ACHN (cell line): Measurements from ENCODE around the gene USP36.

Experiments
- DNase-seq: peaks from one replicate; pipeline ENCODE4 v3.0.0-alpha.2; 2015
- in situ Hi-C: cut with HindIII; loops from 2 replicates; pipeline ENCODE4 v1.10.0; 2017; ENCODE audit warnings: low sequenced_read_pairs, low pct_ligation_motif_present, low pct_unique_long_range_greater_than_20kb

Gene USP36

GRCh38 chr17:78822552-78822951 lies 18.1 kb downstream of the USP36 start:
- in situ Hi-C loops: no loop called here
- DNase-seq: no peak

DNA sequence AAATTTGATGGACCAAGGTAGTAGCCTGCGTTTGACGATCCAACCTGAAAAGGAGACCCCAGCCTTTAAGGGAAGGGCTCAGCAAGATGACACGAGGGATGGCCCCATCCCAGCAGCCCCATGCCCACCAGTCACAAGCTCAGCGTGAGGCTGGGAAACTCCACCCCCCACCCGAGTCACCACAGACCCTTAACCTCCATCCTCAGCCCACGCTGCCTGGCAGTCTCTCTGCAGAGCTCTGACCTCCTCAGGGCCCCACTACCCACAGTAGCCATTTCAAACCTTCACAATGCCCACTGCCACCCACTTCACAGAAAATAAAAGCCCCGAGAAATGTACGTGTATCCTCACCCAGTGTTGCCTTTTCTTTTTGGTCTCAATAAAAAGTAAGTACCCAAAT lies 18.7 kb downstream of the USP36 start:
- in situ Hi-C loops: no loop called here
- no peak for DNase-seq

GRCh38 chr17:78820841-78821240 lies 19.8 kb downstream of the USP36 start:
- in situ Hi-C loops: no loop called here
- DNase-seq: no peak

GRCh38 chr17:78819806-78820792 lies 20.5 kb downstream of the USP36 start:
- in situ Hi-C loops: no loop called here
- no peak for DNase-seq

DNA sequence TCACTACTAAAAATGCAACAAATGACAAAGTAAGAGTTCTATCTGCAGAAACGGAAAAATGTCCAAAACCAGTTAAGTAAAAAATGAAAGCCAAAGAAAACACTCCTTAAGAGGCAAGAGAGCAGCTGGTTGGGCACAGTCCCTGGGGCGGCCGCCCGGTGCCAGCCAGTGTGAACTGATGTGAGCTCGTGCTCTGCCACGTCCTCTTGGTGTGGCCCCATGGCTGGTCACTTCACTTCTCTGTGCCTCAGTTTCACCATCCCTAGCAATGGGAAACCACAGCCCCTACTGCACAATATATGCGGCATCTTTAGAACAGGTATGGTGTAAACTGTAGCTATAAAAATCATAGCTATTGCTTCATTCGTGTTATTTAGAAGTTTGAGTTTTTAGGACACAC lies 21.2 kb downstream of the USP36 start:
- in situ Hi-C loops: no loop called here
- DNase-seq: no peak

DNA sequence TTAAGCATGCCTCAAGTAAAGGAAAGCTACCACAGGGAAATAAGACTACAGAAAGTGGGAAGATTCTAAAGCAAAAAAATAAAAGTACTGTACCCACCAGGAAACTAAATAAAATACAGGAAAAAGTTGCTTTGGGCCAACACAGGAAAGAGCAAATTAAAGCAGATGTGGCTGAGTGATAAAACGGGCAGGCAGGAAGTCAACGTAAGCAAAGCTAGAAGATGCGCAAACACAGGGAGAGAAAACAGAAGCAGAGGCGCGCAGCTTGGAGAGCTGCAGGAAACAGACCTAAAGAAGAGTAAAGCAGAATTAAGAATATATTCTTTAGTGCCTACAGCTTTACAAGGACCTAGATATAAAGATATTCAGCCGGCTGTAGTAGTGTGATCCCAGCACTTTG lies 21.7 kb downstream of the USP36 start:
- no peak for DNase-seq
- in situ Hi-C loops: no loop called here

DNA sequence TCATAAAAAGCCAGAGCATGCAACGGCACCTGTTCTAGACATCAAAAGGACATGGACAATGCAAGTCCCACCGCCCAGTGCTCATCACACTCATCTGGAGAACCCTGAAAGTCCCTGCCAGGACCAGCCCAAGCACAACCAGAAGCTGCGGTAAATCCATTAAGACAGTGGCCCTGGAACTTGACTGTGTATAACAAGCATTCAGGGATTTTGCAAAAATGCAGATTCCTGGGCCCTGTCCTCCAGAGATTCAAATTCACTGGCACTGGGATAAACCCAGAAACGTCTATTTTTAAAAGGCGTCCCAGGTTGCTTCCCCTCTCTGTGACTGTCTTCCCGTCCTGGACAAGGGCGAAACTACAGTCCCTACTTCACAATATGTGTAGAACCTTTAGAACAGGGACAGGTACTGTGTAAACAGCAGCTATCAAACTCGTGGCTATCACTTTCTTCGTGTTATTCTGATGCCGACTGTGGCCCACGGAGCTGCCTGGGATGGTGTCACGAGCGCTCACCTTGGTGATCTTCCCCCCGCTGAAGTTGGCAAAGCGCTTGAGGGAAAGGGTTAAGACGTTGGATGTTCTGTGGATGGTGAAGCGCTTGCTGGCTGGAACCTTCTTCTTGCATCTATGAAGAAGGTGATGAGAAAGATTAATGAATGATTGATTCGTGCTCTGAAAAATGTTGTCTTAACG lies 22.3 kb downstream of the USP36 start:
- DNase-seq: no peak
- in situ Hi-C loops: no loop called here

DNA sequence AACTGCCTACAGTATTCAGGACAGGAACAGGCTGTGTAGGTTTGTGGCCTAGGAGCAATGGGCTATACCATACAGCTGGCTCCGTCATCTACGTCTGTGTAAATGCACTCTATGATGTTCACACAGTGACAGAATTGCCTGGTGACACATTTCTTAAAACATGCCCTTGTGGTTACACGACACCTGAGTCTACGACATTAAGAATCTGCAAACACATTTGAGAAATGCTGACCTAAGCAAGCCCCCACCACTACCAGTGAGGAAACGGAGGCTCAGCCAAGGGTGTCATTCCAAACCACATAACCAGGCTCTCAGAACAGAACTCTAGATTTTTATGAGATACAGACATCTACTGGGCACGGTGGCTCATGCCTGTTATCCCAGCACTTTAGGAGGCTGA lies 23.5 kb downstream of the USP36 start:
- no peak for DNase-seq
- in situ Hi-C loops: no loop called here

DNA sequence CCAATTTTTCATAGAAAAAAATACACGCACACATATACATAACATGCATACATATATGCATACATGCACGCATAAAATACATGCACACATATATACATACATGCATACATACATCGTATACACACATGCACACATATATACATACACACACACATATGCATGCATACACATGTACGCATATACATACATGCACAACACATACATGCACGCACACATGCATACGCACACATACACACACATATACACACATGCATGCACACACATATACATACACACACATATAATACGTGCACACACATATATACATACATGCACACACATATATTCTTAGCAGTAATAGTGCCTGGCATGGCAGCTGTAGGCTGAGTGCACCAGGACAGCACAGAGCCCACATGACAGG lies 24.9 kb downstream of the USP36 start:
- no peak for DNase-seq
- in situ Hi-C loops: no loop called here

- in situ Hi-C loops: no loop called here
- DNase-seq: no peak
These were observed 27.8 kb downstream of the USP36 start for GRCh38 chr17:78812855-78813254.

DNA sequence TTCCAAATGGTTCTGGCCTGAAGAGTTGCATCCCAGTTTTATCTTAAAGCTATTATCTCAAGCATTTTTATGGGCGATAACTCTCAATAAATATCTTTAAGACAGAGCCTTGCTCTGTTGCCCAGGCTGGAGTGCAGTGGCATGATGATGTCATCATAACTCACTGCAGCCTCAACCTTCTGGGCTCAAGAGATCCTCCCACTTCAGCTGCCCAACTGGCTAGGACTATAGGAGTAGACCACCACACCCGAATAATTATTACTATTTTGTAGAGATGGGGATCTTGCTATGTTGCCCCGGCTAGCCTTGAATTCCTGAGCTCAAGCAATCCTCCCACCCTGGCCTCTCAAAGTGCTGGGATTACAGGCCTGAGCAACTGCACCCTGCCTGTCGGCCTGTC lies 32.5 kb downstream of the USP36 start:
- DNase-seq: no peak
- in situ Hi-C loops: no loop called here

- DNase-seq: no peak
- in situ Hi-C loops: no loop called here
These were observed 34.2 kb downstream of the USP36 start for GRCh38 chr17:78806451-78806850.

DNA sequence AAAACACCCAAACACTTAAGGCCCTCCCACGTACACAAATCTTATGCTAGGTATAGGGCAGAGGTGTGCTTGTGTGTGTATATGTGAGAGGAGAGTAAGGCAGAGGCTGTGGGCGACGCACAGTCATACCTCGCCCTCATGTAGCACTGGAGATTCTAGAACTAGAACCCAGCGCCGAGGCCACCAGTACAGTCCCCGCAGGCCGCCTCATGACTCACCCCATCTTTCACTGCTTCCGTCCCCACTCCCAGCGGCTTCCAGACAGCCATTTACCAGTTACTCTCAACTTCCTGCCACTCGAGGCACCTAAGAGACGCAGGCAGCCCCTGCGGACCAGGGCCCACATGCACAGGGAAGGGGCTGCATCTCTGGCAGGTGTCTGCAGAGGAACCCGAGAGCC lies 35.3 kb downstream of the USP36 start:
- in situ Hi-C loops: no loop called here

DNA sequence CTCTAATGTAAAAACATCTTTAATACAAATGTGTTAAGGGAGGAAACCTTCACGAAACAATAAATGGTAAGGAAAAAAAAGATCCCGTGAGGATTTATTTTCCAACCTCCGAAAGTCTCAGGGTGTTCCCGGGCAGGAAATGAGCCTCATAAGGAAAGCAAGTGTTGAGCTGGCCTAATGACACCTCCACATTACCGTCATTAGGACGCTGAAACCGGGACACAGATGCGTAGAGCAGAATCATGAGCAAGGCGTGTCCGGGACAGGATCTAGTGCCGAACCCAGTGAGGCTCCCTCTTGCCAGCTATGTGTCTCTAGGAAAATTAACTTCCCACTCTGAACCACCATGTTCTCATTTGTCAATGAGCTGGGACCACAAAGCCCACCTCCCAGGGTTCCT lies 35.8 kb downstream of the USP36 start:
- in situ Hi-C loops: no loop called here

More for the DNA sequence above, 35.3 kb downstream of the USP36 start:
- DNase-seq: no peak

DNA sequence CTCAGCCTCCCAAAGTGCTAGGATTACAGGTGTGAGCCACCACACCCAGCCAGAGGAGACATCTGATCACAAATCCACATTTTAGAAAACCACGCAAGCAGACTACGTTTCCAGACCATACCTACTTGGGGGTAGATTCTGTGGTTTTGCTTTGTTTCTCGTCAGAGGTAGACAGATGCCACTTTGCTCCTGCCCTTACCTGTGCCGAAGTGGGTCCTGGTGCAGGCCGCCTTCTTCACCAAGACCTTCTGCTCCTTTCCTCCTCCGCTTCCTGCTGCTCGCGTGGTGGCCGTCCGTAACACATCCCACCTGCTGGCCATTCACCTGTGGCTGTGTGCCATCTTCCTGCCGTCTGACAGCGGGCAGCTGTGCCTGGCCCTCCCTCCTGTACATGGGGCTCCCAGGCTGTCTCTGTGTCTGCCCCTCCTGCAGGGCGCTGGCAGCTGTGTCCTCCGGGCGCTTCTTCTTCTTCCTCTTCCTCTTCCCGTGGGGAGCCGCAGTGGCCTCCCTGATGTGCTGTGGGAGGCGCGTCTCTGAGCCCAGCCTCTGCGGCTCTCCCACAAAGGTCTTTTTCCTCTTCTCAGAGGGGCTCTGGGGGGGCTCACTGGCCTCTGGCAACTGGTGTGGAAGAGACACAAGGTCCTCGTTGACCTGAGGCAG lies 37.3 kb downstream of the USP36 start:
- in situ Hi-C loops: no loop called here
- no peak for DNase-seq

More for the DNA sequence above, 35.8 kb downstream of the USP36 start:
- DNase-seq: no peak

- in situ Hi-C loops: no loop called here
- DNase-seq: no peak
These were observed 38.2 kb downstream of the USP36 start for GRCh38 chr17:78802459-78802858.

GRCh38 chr17:78802008-78802407 lies 38.6 kb downstream of the USP36 start:
- in situ Hi-C loops: no loop called here
- no peak for DNase-seq

DNA sequence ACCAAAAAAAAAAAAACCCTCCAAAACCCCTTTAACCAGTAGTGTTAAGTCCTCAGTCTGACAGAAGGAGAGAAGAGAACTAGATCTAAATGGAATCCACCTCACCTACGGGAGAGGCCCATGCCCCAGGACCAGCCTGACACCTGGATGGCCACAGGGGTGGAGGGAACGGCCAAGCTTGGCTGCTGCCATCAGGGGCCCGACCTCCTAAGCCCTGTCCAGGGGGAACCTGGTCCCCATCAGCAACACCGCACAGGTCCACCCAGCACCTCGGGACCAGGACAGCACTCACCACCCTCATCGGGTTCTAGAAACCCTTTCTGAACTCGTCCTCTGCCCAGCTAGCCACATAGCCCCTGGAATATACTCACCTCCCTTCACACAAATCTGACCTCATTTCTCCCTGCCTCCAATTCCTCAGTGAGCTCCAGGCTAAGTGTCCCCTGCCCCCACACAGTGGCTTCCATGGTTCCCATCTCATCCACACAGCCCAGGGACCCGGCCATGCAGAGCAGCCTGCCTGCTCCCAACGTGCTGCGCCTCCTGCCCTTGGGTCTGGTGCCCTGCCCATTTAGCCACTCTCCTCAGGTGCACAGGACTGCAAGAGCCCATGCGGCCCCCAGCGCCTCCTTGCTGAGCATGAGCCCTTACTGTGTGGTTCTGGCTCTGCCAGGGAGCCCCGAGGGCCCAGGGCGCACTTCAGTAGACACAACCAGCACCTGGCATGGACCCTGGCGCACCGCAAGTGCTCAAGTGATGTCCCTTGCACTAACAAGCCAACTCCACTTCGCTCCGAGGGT lies 40.3 kb downstream of the USP36 start:
- in situ Hi-C loops: no loop called here
- no peak for DNase-seq
